HCT116 (cell line): ENCODE data around the gene PIK3R4. TPM values are rescaled to one million over a fixed set of nuclear protein-coding genes. Genes with fewer than 3 reads are reported as not detected.

Source experiments
- total RNA-seq: library from RNA; stranded (reverse); gene quantifications from one replicate; pipeline ENCODE4 v1.2.1, GENCODE V29; 2021; ENCODE audit not compliant: unreplicated experiment

The PIK3R4 gene
- total RNA-seq, 1 experiment from 2014 or later: 23.5 TPM

Other genes starting within 250 kb of the PIK3R4 start
- not detected for gene COL6A6, start 229.7 kb downstream of the PIK3R4 start, total RNA-seq
- 69.1 TPM for gene ATP2C1, start 147.3 kb upstream of the PIK3R4 start, total RNA-seq